D341Med (cell line): ENCODE data around the gene TNRC6B.
A peak's percentile ranks its signal among the peaks of the same experiment; 100 is the strongest.
"Not testable (repeated sequence)": the region's sequence is repeated elsewhere in the genome, so short reads cannot be mapped to it uniquely, and the experiment has no call there.

Experiments
- DNase-seq: peaks from one replicate; pipeline ENCODE4 v3.0.0; 2012; ENCODE audit warnings: low spot score

Gene TNRC6B

GRCh38 chr22:40366068-40366467 lies 188.3 kb downstream of the TNRC6B start:
- DNase-seq: no peak

GRCh38 chr22:40367342-40367741 lies 189.6 kb downstream of the TNRC6B start:
- DNase-seq: no peak

- DNase-seq: peak; percentile 70
These were observed 190.3 kb downstream of the TNRC6B start for GRCh38 chr22:40368016-40368415.

- no peak for DNase-seq
These were observed 191.1 kb downstream of the TNRC6B start for GRCh38 chr22:40368836-40369235.

- no peak for DNase-seq
These were observed 196.8 kb downstream of the TNRC6B start for GRCh38 chr22:40374567-40374966.

GRCh38 chr22:40376149-40376548 lies 198.4 kb downstream of the TNRC6B start:
- no peak for DNase-seq

- no peak for DNase-seq
These were observed 200.2 kb downstream of the TNRC6B start for GRCh38 chr22:40377931-40378330.

- DNase-seq: not testable (repeated sequence)
These were observed 200.7 kb downstream of the TNRC6B start for GRCh38 chr22:40378448-40378847.

- no peak for DNase-seq
These were observed 203.7 kb downstream of the TNRC6B start for GRCh38 chr22:40381461-40381860.

- DNase-seq: no peak
These were observed 206.2 kb downstream of the TNRC6B start for GRCh38 chr22:40383905-40384304.

GRCh38 chr22:40385036-40385782 lies 207.5 kb downstream of the TNRC6B start:
- no peak for DNase-seq
